H1 (cell line): Measurements from ENCODE around the gene ATG5. TPM values are rescaled to one million over a fixed set of nuclear protein-coding genes. Genes with fewer than 3 reads are reported as not detected.

ENCODE experiments used
- CTCF ChIA-PET: fragments of 300-600 bp; sonication (Branson Sonifier 250); formaldehyde crosslinking; loops from one replicate; lab custom pipeline; 2021; ENCODE audit not compliant: partially characterized antibody; lab: Charles Lee
- POLR2A ChIA-PET: fragments of 300-600 bp; sonication (Branson Sonifier 250); formaldehyde crosslinking; loops from one replicate; lab custom pipeline; 2021; ENCODE audit warnings: inconsistent platforms; ENCODE audit not compliant: partially characterized antibody; lab: Charles Lee
- DNase-seq, 2 experiments: peaks; one replicate each; pipeline versions ENCODE4 v3.0.0 to v3.0.0-alpha.2; 2010 to 2022; ENCODE audit warnings: low spot score in 2 of 2, low read depth in 1 of 2, mixed read lengths in 1 of 2
- FAIRE-seq: peaks from 2 replicates; lab custom pipeline; 2011; peaks lifted over from hg19 to GRCh38; lab: Jason Lieb, UNC
- H2AFZ ChIP-seq: 2 replicates; pipeline ENCODE4 v1.8.1; 2012; ENCODE audit warnings: low read length, inconsistent platforms
- H2AK5ac ChIP-seq: 2 replicates; pipeline ENCODE4 v1.6.1; 2013; ENCODE audit warnings: low read depth, low read length
- H2BK120ac ChIP-seq: replicated peaks from 2 replicates; pipeline ENCODE3; 2013; ENCODE audit warnings: low read depth, low read length, inconsistent platforms
- H2BK12ac ChIP-seq: 2 replicates; pipeline ENCODE4 v1.6.1; 2013; ENCODE audit warnings: low read depth, low read length
- H2BK15ac ChIP-seq: 2 replicates; pipeline ENCODE4 v1.6.1; 2013; ENCODE audit warnings: low read length
- H2BK20ac ChIP-seq: 2 replicates; pipeline ENCODE4 v1.6.1; 2013; ENCODE audit warnings: low read length
- H2BK5ac ChIP-seq: 2 replicates; pipeline ENCODE4 v1.6.1; 2013; ENCODE audit warnings: low read depth, low read length
- H3K14ac ChIP-seq: 2 replicates; pipeline ENCODE4 v1.6.1; 2013; ENCODE audit warnings: inconsistent platforms; ENCODE audit not compliant: insufficient read length
- H3K18ac ChIP-seq: 2 replicates; pipeline ENCODE4 v1.6.1; 2013; ENCODE audit warnings: low read length; ENCODE audit errors: extremely low read depth
- H3K23ac ChIP-seq: 2 replicates; pipeline ENCODE4 v1.6.1; 2013; ENCODE audit warnings: inconsistent platforms; ENCODE audit not compliant: insufficient read length
- H3K23me2 ChIP-seq: 2 replicates; pipeline ENCODE4 v1.6.1; 2013; ENCODE audit warnings: low read depth, low read length
- H3K27ac ChIP-seq: 2 replicates; pipeline ENCODE4 v1.6.1; 2011; ENCODE audit warnings: low read depth, low read length, inconsistent platforms
- H3K27me3 ChIP-seq, 4 experiments: replicated peaks in 1 of 4; 1 replicate in 1 of 4; 2 replicates in 3 of 4; pipeline versions ENCODE4 v1.6.1 to v1.8.1; 2011 to 2013; ENCODE audit warnings: low read length in 3 of 4, mild to moderate bottlenecking in 3 of 4, inconsistent platforms in 2 of 4, mixed read lengths in 2 of 4, moderate library complexity in 1 of 4; ENCODE audit not compliant: control insufficient read depth in 3 of 4, insufficient read depth in 3 of 4; ENCODE audit errors: extremely low read depth in 1 of 4
- H3K36me3 ChIP-seq, 4 experiments: 2 replicates each; pipeline versions ENCODE4 v1.6.1 to v1.8.1; 2011 to 2013; ENCODE audit warnings: mild to moderate bottlenecking in 4 of 4, low read length in 3 of 4, moderate library complexity in 2 of 4, control low read depth in 1 of 4, inconsistent platforms in 1 of 4; ENCODE audit not compliant: insufficient read depth in 4 of 4, control insufficient read depth in 2 of 4
- H3K4ac ChIP-seq: replicated peaks from 2 replicates; pipeline ENCODE3; 2013; ENCODE audit warnings: low read length, low read depth, mixed read lengths, inconsistent platforms; ENCODE audit not compliant: insufficient read length
- H3K4me1 ChIP-seq, 4 experiments: replicated peaks in 1 of 4; 1 replicate in 1 of 4; 2 replicates in 3 of 4; pipeline versions ENCODE4 v1.6.1 to v1.8.1; 2011 to 2013; ENCODE audit warnings: low read length in 3 of 4, inconsistent platforms in 2 of 4, mixed read lengths in 1 of 4; ENCODE audit not compliant: insufficient read depth in 4 of 4, control insufficient read depth in 3 of 4
- H3K4me2 ChIP-seq, 2 experiments: 2 replicates each; pipeline versions ENCODE4 v1.6.1 to v1.8.1; 2011 to 2013; ENCODE audit warnings: low read depth in 2 of 2, low read length in 2 of 2, control low read depth in 1 of 2, inconsistent platforms in 1 of 2, mild to moderate bottlenecking in 1 of 2; ENCODE audit not compliant: insufficient read depth in 1 of 2
- H3K4me3 ChIP-seq, 4 experiments: fragments of 200-600, 300-600 bp in 1 of 4; sonication (generic), shearing (Covaris generic), sonication (Bioruptor Twin) in 1 of 4; 2 replicates each; pipeline versions ENCODE4 v1.5.1 to v1.8.1; 2011 to 2016; ENCODE audit warnings: low read length in 4 of 4, low read depth in 3 of 4, control low read depth in 2 of 4, inconsistent platforms in 2 of 4, mild to moderate bottlenecking in 2 of 4, mixed read lengths in 1 of 4, moderate library complexity in 1 of 4; ENCODE audit not compliant: insufficient read depth in 2 of 4; ENCODE audit errors: extremely low read depth in 1 of 4
- H3K56ac ChIP-seq: replicated peaks from 2 replicates; pipeline ENCODE3; 2013; ENCODE audit warnings: low read depth, mild to moderate bottlenecking, mixed read lengths, low read length, inconsistent platforms; ENCODE audit not compliant: insufficient read length
- H3K79me1 ChIP-seq: 2 replicates; pipeline ENCODE4 v1.6.1; 2013; ENCODE audit warnings: low read depth, low read length, control low read depth
- H3K79me2 ChIP-seq, 2 experiments: 2 replicates each; pipeline versions ENCODE4 v1.6.1 to v1.8.1; 2012 to 2013; ENCODE audit warnings: low read length in 2 of 2, mild to moderate bottlenecking in 2 of 2, inconsistent platforms in 1 of 2; ENCODE audit not compliant: insufficient read depth in 2 of 2, control insufficient read depth in 1 of 2
- H3K9ac ChIP-seq, 4 experiments: replicated peaks in 1 of 4; 1 replicate in 1 of 4; 2 replicates in 3 of 4; pipeline versions ENCODE4 v1.6.1 to v1.8.1; 2011 to 2013; ENCODE audit warnings: low read depth in 3 of 4, low read length in 3 of 4, control low read depth in 2 of 4, mild to moderate bottlenecking in 2 of 4, moderate library complexity in 2 of 4, inconsistent platforms in 1 of 4; ENCODE audit errors: extremely low read depth in 1 of 4
- H3K9me3 ChIP-seq, 2 experiments: 2 replicates each; pipeline versions ENCODE4 v1.6.1 to v1.8.1; 2012 to 2013; ENCODE audit warnings: mild to moderate bottlenecking in 2 of 2, moderate library complexity in 2 of 2, control low read depth in 1 of 2, inconsistent platforms in 1 of 2, low read depth in 1 of 2, low read length in 1 of 2, mixed read lengths in 1 of 2; ENCODE audit not compliant: insufficient read depth in 2 of 2
- H4K20me1 ChIP-seq, 2 experiments: replicated peaks in 1 of 2; 2 replicates each; pipeline versions ENCODE3 to v1.8.1; 2011 to 2013; ENCODE audit warnings: inconsistent platforms in 2 of 2, low read length in 2 of 2, mild to moderate bottlenecking in 1 of 2; ENCODE audit not compliant: insufficient read depth in 2 of 2, control insufficient read depth in 1 of 2
- H4K5ac ChIP-seq: 2 replicates; pipeline ENCODE4 v1.6.1; 2013; ENCODE audit warnings: low read length, low read depth, mixed read lengths, inconsistent platforms; ENCODE audit not compliant: insufficient read length
- H4K8ac ChIP-seq: 2 replicates; pipeline ENCODE4 v1.8.0; 2013; ENCODE audit warnings: mild to moderate bottlenecking, moderate library complexity, low read length, inconsistent platforms; ENCODE audit not compliant: insufficient read depth; ENCODE audit errors: extremely low read depth
- H4K91ac ChIP-seq: replicated peaks from 2 replicates; pipeline ENCODE3; 2013; ENCODE audit warnings: low read length, mixed read lengths, inconsistent platforms; ENCODE audit not compliant: insufficient read length
- CTBP2 ChIP-seq: IDR thresholded peaks from 2 replicates; pipeline ENCODE4 v1.7.0; 2011; ENCODE audit warnings: borderline replicate concordance, mild to moderate bottlenecking, moderate library complexity, mixed read lengths, low read length; ENCODE audit not compliant: insufficient read depth, insufficient read length
- FOSL1 ChIP-seq: IDR thresholded peaks from 2 replicates; pipeline ENCODE4 v1.6.1; 2011; ENCODE audit warnings: mild to moderate bottlenecking, low read depth, low read length, moderate library complexity; ENCODE audit not compliant: insufficient read depth
- GABPA ChIP-seq: IDR thresholded peaks from 2 replicates; pipeline ENCODE4 v1.6.1; 2011; ENCODE audit warnings: mild to moderate bottlenecking, low read length, moderate library complexity, borderline replicate concordance; ENCODE audit not compliant: insufficient read depth
- KDM1A ChIP-seq: fragments of 200-600, 300-600 bp; sonication (generic); IDR thresholded peaks from 2 replicates; pipeline ENCODE4 v1.7.1; 2016; ENCODE audit warnings: mild to moderate bottlenecking, low read length, borderline replicate concordance
- MAFK ChIP-seq: IDR thresholded peaks from 2 replicates; pipeline ENCODE4 v1.6.1; 2012; ENCODE audit warnings: low read depth, mild to moderate bottlenecking, improper control_type of control experiment, low read length
- PHF8 ChIP-seq: fragments of 200-600 bp; sonication (generic); conservative IDR thresholded peaks from 2 replicates; pipeline ENCODE4 v1.7.1; 2012; ENCODE audit warnings: low read depth, mild to moderate bottlenecking, inconsistent platforms, low read length, moderate library complexity
- POLR2AphosphoS5 ChIP-seq: IDR thresholded peaks from 2 replicates; pipeline ENCODE4 v1.6.1; 2011; ENCODE audit warnings: low read depth, low read length
- POU5F1 ChIP-seq: IDR thresholded peaks from 2 replicates; pipeline ENCODE4 v1.6.1; 2011; ENCODE audit warnings: low read depth, mild to moderate bottlenecking, low read length, moderate library complexity
- RAD21 ChIP-seq, 2 experiments: IDR thresholded peaks in 1 of 2; conservative IDR thresholded peaks in 1 of 2; 2 replicates each; pipeline ENCODE4 v1.6.1; 2011; ENCODE audit warnings: low read depth in 2 of 2, low read length in 2 of 2, improper control_type of control experiment in 1 of 2, inconsistent platforms in 1 of 2, mild to moderate bottlenecking in 1 of 2, moderate library complexity in 1 of 2
- RFX5 ChIP-seq: IDR thresholded peaks from 2 replicates; pipeline ENCODE4 v1.6.1; 2011; ENCODE audit warnings: low read depth, low read length, improper control_type of control experiment, borderline replicate concordance
- TAF1 ChIP-seq: IDR thresholded peaks from 2 replicates; pipeline ENCODE4 v1.6.1; 2011; ENCODE audit warnings: mild to moderate bottlenecking, low read depth, low read length
- WGBS, 2 experiments: shearing (Covaris generic) in 1 of 2; methylation state at CpG; one replicate each; pipeline versions ENCODE4 v1.1.6 to v1.1.7; 2013 to 2015; ENCODE audit warnings: low lambda C conversion rate in 2 of 2, mixed read lengths in 2 of 2, inconsistent platforms in 1 of 2, low coverage in 1 of 2, missing lambda C conversion rate in 1 of 2; ENCODE audit not compliant: insufficient replicate concordance in 2 of 2, insufficient coverage in 1 of 2, insufficient read length in 1 of 2; ENCODE audit errors: extremely low coverage in 1 of 2, missing lambda C conversion rate in 1 of 2; 5-methylcytosine and 5-hydroxymethylcytosine counted together
- polyA plus RNA-seq, 7 experiments: library from polyadenylated mRNA; depleted of rRNA in 3 of 7; stranded (reverse) in 5 of 7; unstranded in 2 of 7; fragments of >200 nt in 5 of 7; fragments of 200-250 nt in 2 of 7; gene quantifications; 1 replicate in 5 of 7; 2 replicates in 1 of 7; 4 replicates in 1 of 7; pipeline versions ENCODE4 v1.2.1 to v1.2.3, GENCODE V29; 2011 to 2013; ENCODE audit warnings: missing spikeins in 2 of 7, mixed read lengths in 2 of 7
- total RNA-seq: library from RNA; stranded (reverse); fragmentation: NEBNext Ultra II Directional; extraction: Animal tissue kit (Norgen Biotek cat#: 25700); gene quantifications from 2 replicates; pipeline ENCODE4 v1.2.1, GENCODE V29; 2021
- TF ChIP-seq, protein P1 (sequence below): IDR thresholded peaks from 2 replicates; pipeline ENCODE4 v1.6.1; 2011; ENCODE audit warnings: low read length, improper control_type of control experiment

The ATG5 gene
- total and polyA plus RNA-seq, 2 of the 8 experiments (the other 6 are each of a cell fraction or from before 2014, with no cell fraction given), result 18.2 to 39.0 TPM

DNA sequence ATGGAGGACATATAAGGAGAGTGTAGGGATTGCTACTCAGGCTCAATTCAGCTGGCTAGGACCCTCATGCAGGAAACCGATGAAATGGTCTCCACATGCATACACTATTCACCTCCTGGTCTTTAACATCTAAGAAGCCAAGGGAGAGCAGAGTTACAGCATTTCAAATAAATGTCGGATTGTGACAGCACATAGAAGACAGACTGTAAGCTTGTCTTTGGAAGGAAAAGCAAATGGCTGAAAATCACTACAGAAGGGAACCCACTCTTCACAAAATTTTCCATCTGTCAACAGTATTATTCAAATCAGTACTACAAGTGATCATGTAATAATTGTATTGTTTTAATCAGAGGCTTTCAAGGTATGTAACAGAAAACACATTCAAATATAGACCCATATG is 72.9 kb downstream of the ATG5 start:
- DNase-seq, result no peak
- Histone ChIP-seq H4K8ac (no peak overlapping the region), H2BK120ac (no peak overlapping the region), H3K23ac (no peak overlapping the region), H2BK5ac (no peak overlapping the region), H2BK20ac (no peak overlapping the region), H3K9ac (no peak overlapping the region), H3K9me3 (no peaks in the 10 kb centered on the region), H3K56ac (no peak overlapping the region), H3K18ac (no peak overlapping the region), H4K20me1 (peaks cover 0 to 1% of the 10 kb centered on the region in 2 experiments), H3K27me3 (no peaks in the 10 kb centered on the region), H4K91ac (no peak overlapping the region), H2AK5ac (no peak overlapping the region), H3K79me1 (no peaks in the 10 kb centered on the region; the same call in 1 of the 2 replicates), H3K4me1 (peaks cover 0 to 3% (median 0%) of the 10 kb centered on the region in 4 experiments; a peak in 1 of 7 replicates), H3K14ac (no peak overlapping the region), H4K5ac (no peak overlapping the region), H3K36me3 (peaks cover 0 to 3% (median 0%) of the 10 kb centered on the region in 4 experiments; a peak in 3 of 8 replicates), H2BK15ac (no peak overlapping the region), H2AFZ (no peak overlapping the region), H2BK12ac (no peak overlapping the region), H3K79me2 (peaks cover 0 to 20% of the 10 kb centered on the region in 2 experiments; a peak in 2 of 4 replicates), H3K27ac (no peak overlapping the region), H3K23me2 (no peaks in the 10 kb centered on the region), H3K4ac (no peak overlapping the region), H3K4me2 (no peak overlapping the region), H3K4me3 (no peak overlapping the region)
- ChIA-PET CTCF (no interaction called here), POLR2A (no interaction called here)
- WGBS, 2 experiments, result 91% methylated on average over 2 of the region's 2 CpGs; no CpG with 5 or more reads in 1 of the 2 experiments
- FAIRE-seq, result no peak
- TF ChIP-seq POLR2AphosphoS5 (no peak), RAD21 (IDR thresholded peaks at IDR 0.05 in 1 of 2, conservative IDR thresholded peaks at IDR 0.05 in 1 of 2; ENCODE audit: low read depth in 2 of 2, low read length in 2 of 2) (no peak), KDM1A (no peak), TAF1 (no peak), RFX5 (no peak), CTBP2 (no peak), PHF8 (no peak), FOSL1 (no peak), POU5F1 (no peak), GABPA (no peak), MAFK (no peak)
- TF ChIP-seq, protein P1, sequence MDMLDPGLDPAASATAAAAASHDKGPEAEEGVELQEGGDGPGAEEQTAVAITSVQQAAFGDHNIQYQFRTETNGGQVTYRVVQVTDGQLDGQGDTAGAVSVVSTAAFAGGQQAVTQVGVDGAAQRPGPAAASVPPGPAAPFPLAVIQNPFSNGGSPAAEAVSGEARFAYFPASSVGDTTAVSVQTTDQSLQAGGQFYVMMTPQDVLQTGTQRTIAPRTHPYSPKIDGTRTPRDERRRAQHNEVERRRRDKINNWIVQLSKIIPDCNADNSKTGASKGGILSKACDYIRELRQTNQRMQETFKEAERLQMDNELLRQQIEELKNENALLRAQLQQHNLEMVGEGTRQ, result no peak
